GM18868 (cell line): Measurements from ENCODE around the gene PRLHR.
A peak's percentile ranks its signal among the peaks of the same experiment; 100 is the strongest.

ENCODE experiments used
- ATAC-seq: cut with Tn5 transposase; IDR thresholded peaks from one replicate; pipeline ENCODE4 v1.9.1; 2021; ENCODE audit warnings: mild to moderate bottlenecking, moderate library complexity; ENCODE audit not compliant: unreplicated experiment

PRLHR gene

GRCh38 chr10:118564114-118564513, 31.3 kb downstream of the PRLHR start:
- ATAC-seq: no peak

GRCh38 chr10:118563373-118563890, 32.0 kb downstream of the PRLHR start:
- no peak for ATAC-seq

- ATAC-seq: no peak
These were observed 32.6 kb downstream of the PRLHR start for GRCh38 chr10:118562851-118563250.

GRCh38 chr10:118557946-118558345, 37.5 kb downstream of the PRLHR start:
- no peak for ATAC-seq

GRCh38 chr10:118551535-118552100, 43.8 kb downstream of the PRLHR start:
- ATAC-seq: no peak

- ATAC-seq: no peak
These were observed 48.2 kb downstream of the PRLHR start for GRCh38 chr10:118547282-118547681.

- no peak for ATAC-seq
These were observed 49.0 kb downstream of the PRLHR start for GRCh38 chr10:118546479-118546878.

GRCh38 chr10:118545381-118545780, 50.1 kb downstream of the PRLHR start:
- ATAC-seq: no peak

- ATAC-seq: no peak
These were observed 51.0 kb downstream of the PRLHR start for GRCh38 chr10:118544401-118544948.

- peak; percentile 82 for ATAC-seq
These were observed 51.6 kb downstream of the PRLHR start for GRCh38 chr10:118543714-118544400.

- no peak for ATAC-seq
These were observed 52.7 kb downstream of the PRLHR start for GRCh38 chr10:118542745-118543144.

- ATAC-seq: no peak
These were observed 53.2 kb downstream of the PRLHR start for GRCh38 chr10:118542205-118542604.

GRCh38 chr10:118541718-118542117, 53.7 kb downstream of the PRLHR start:
- ATAC-seq: no peak
